ENCODE measurements around the gene ZNF76. TPM values are rescaled to one million over a fixed set of nuclear protein-coding genes. Genes with fewer than 3 reads are reported as not detected.

ZNF76 gene
- total and polyA plus RNA-seq, 2 donors (not counting 3 experiments of a cell fraction or from before 2014, with no cell fraction given), result 27.9 to 34.6 TPM

GRCh38 chr6:35243386-35243958 is 16.1 kb upstream of the ZNF76 start:
- no peaks in the 10 kb centered on the region for H4K20me1 ChIP-seq (replicated peaks; ENCODE audit: control insufficient read depth, extremely low read depth, insufficient read depth, low read length)
- no peaks in the 10 kb centered on the region for H3K9me1 ChIP-seq (replicated peaks; ENCODE audit: control insufficient read depth, extremely low read depth, insufficient read depth, low read length)
- FAIRE-seq (no peak), DNase-seq (ENCODE audit: low read depth, low spot score) (no peak)
- no peak overlapping the region for H3K27ac ChIP-seq (ENCODE audit: insufficient read depth, low read depth, low read length)
- dilution Hi-C loops (cut with MboI; ENCODE audit: extremely low pct_ligation_motif_present, low sequenced_read_pairs), result no loop called here
- no peak overlapping the region for H3K4me2 ChIP-seq (ENCODE audit: insufficient read depth, low read length)
- no peak overlapping the region for H3K4me3 ChIP-seq (replicated peaks in 1 of 3; ENCODE audit: insufficient read depth in 1 of 3, low read depth in 1 of 3, low read length in 3 of 3)
- no peak overlapping the region for H2AFZ ChIP-seq (ENCODE audit: low read depth, low read length)
- intact Hi-C loops (cut with micrococcal nuclease), result no loop called here
- no TSS peak for BruUV-seq (replicated peaks)
- no peaks in the 10 kb centered on the region for H3K27me3 ChIP-seq (ENCODE audit: control insufficient read depth in 2 of 2, insufficient read depth in 2 of 2, low read length in 2 of 2)
- H3K9ac ChIP-seq (replicated peaks; ENCODE audit: extremely low read depth, insufficient read depth, low read length), result no peak overlapping the region
- H3K4me1 ChIP-seq (ENCODE audit: control insufficient read depth, extremely low read depth, insufficient read depth, low read length), result peaks cover 15% of the 10 kb centered on the region
- ChIA-PET CTCF (interaction anchor here (7.8 kb wide), 1 partner anchor 38 kb away, joined by 113 read pairs; no protein-coding TSS in a partner anchor), POLR2A (no interaction called here)
- TF ChIP-seq GATA2 (IDR thresholded peaks at IDR 0.05; ENCODE audit: insufficient read depth, insufficient read length, low read depth, low read length) (no peak), POLR2A (IDR thresholded peaks at IDR 0.05; ENCODE audit: low read depth, low read length) (no peak), CTCF (IDR thresholded peaks at IDR 0.05; ENCODE audit: extremely low read depth in 1 of 2, insufficient read depth in 1 of 2, low read depth in 1 of 2, low read length in 2 of 2) (no peak)
- no peaks in the 10 kb centered on the region for H3K9me3 ChIP-seq (replicated peaks; ENCODE audit: control insufficient read depth, insufficient read depth, low read length)
- peaks cover 0 to 5% of the 10 kb centered on the region in 2 experiments for H3K36me3 ChIP-seq (ENCODE audit: control insufficient read depth in 2 of 2, extremely low read depth in 1 of 2, insufficient read depth in 2 of 2, low read length in 2 of 2)
- H3K79me2 ChIP-seq (ENCODE audit: control insufficient read depth, insufficient read depth, low read length), result no peaks in the 10 kb centered on the region

- no peak for TF ChIP-seq GATA2 (IDR thresholded peaks at IDR 0.05; ENCODE audit: insufficient read depth, insufficient read length, low read depth, low read length)
- TF ChIP-seq MYC (IDR thresholded peaks at IDR 0.05; ENCODE audit: low read depth, low read length), result no peak
- TF ChIP-seq FOS (IDR thresholded peaks at IDR 0.05; ENCODE audit: borderline replicate concordance, insufficient read depth, low read length), result no peak
- no peak for TF ChIP-seq POLR2A (IDR thresholded peaks at IDR 0.05; ENCODE audit: low read depth, low read length)
- no peak for TF ChIP-seq MAX (IDR thresholded peaks at IDR 0.05; ENCODE audit: insufficient read depth, insufficient read length)
- TF ChIP-seq POLR2AphosphoS5 (IDR thresholded peaks at IDR 0.05; ENCODE audit: insufficient read depth, low read depth, low read length), result no peak
- TF ChIP-seq JUN (IDR thresholded peaks at IDR 0.05; ENCODE audit: borderline replicate concordance, insufficient read depth, insufficient read length, low read depth), result no peak
- no peak for TF ChIP-seq EZH2 (IDR thresholded peaks at IDR 0.05; ENCODE audit: borderline replicate concordance, low read depth, low read length, severe bottlenecking)
- no peak for TF ChIP-seq CTCF (IDR thresholded peaks at IDR 0.05; ENCODE audit: extremely low read depth in 1 of 2, insufficient read depth in 1 of 2, low read depth in 1 of 2, low read length in 2 of 2)
- dilution Hi-C loops (cut with MboI; ENCODE audit: extremely low pct_ligation_motif_present, low sequenced_read_pairs) (no loop called here), intact Hi-C loops (cut with micrococcal nuclease) (no loop called here)
- no peaks in the 10 kb centered on the region for H3K9me1 ChIP-seq (replicated peaks; ENCODE audit: control insufficient read depth, extremely low read depth, insufficient read depth, low read length)
- H3K9me3 ChIP-seq (replicated peaks; ENCODE audit: control insufficient read depth, insufficient read depth, low read length), result no peaks in the 10 kb centered on the region
- no TSS peak for BruUV-seq (replicated peaks)
- CTCF ChIA-PET, result interaction anchor here (1.1 kb wide), 1 partner anchor 98 kb away, joined by 3 read pairs; no protein-coding TSS in a partner anchor
- H3K4me3 ChIP-seq (replicated peaks in 1 of 3; ENCODE audit: insufficient read depth in 1 of 3, low read depth in 1 of 3, low read length in 3 of 3), result no peak overlapping the region
- H3K79me2 ChIP-seq (ENCODE audit: control insufficient read depth, insufficient read depth, low read length), result no peaks in the 10 kb centered on the region
- H3K27me3 ChIP-seq (ENCODE audit: control insufficient read depth in 2 of 2, insufficient read depth in 2 of 2, low read length in 2 of 2), result no peaks in the 10 kb centered on the region
- H3K27ac ChIP-seq (ENCODE audit: insufficient read depth, low read depth, low read length), result no peak overlapping the region
- H3K9ac ChIP-seq (replicated peaks; ENCODE audit: extremely low read depth, insufficient read depth, low read length), result no peak overlapping the region
- DNase-seq (ENCODE audit: low read depth, low spot score) (no peak), FAIRE-seq (no peak)
- no peaks in the 10 kb centered on the region for H4K20me1 ChIP-seq (replicated peaks; ENCODE audit: control insufficient read depth, extremely low read depth, insufficient read depth, low read length)
- POLR2A ChIA-PET, result no interaction called here
- H3K4me2 ChIP-seq (ENCODE audit: insufficient read depth, low read length), result no peak overlapping the region
- H3K4me1 ChIP-seq (ENCODE audit: control insufficient read depth, extremely low read depth, insufficient read depth, low read length), result peaks cover 4% of the 10 kb centered on the region
- H2AFZ ChIP-seq (ENCODE audit: low read depth, low read length), result no peak overlapping the region
- H3K36me3 ChIP-seq (ENCODE audit: control insufficient read depth in 2 of 2, extremely low read depth in 1 of 2, insufficient read depth in 2 of 2, low read length in 2 of 2), result peaks cover 0 to 5% of the 10 kb centered on the region in 2 experiments
These were observed 15.0 kb upstream of the ZNF76 start for GRCh38 chr6:35244551-35244950.
